HepG2 (cell line): Measurements from ENCODE around the gene SLC25A20. TPM values are rescaled to one million over a fixed set of nuclear protein-coding genes. Genes with fewer than 3 reads are reported as not detected.
A peak's percentile ranks its signal among the peaks of the same experiment; 100 is the strongest.

Experiments used
- ATF5 ChIP-seq: sonication (generic); formaldehyde crosslinking; IDR thresholded peaks from 2 replicates; pipeline ENCODE4 v1.4.0; 2020; ENCODE audit warnings: mild to moderate bottlenecking, low read depth, missing genetic modification reagents
- GMEB2 ChIP-seq: IDR thresholded peaks from 2 replicates; pipeline ENCODE4 v1.6.1; 2016; ENCODE audit warnings: missing biosample characterization, missing genetic modification reagents, low read depth
- KDM5A ChIP-seq: fragments of 200-600 bp; sonication (generic); IDR thresholded peaks from 2 replicates; pipeline ENCODE4 v1.7.0; 2018; ENCODE audit warnings: antibody characterized with exemption, mild to moderate bottlenecking, low read length, borderline replicate concordance
- KLF15 ChIP-seq: sonication (generic); formaldehyde crosslinking; IDR thresholded peaks from 2 replicates; pipeline ENCODE4 v1.8.1; 2023; ENCODE audit warnings: borderline replicate concordance, mild to moderate bottlenecking, inconsistent platforms, missing genetic modification reagents, mixed read lengths
- LCORL ChIP-seq, 2 experiments: fragments of 450-650 bp in 1 of 2; sonication (generic) in 1 of 2; formaldehyde crosslinking in 1 of 2; IDR thresholded peaks; 2 replicates each; pipeline versions ENCODE4 v1.5.0 to v1.6.1; 2017 to 2020; ENCODE audit warnings: antibody characterized with exemption in 1 of 2, missing genetic modification reagents in 1 of 2
- NAIF1 ChIP-seq: sonication (generic); formaldehyde crosslinking; IDR thresholded peaks from 2 replicates; pipeline ENCODE4 v1.5.0; 2020; ENCODE audit warnings: mild to moderate bottlenecking, missing genetic modification reagents, borderline replicate concordance
- PRDM15 ChIP-seq: sonication (generic); formaldehyde crosslinking; IDR thresholded peaks from 2 replicates; pipeline ENCODE4 v1.4.0; 2020; ENCODE audit warnings: missing genetic modification reagents
- RBAK ChIP-seq: sonication (generic); formaldehyde crosslinking; IDR thresholded peaks from 2 replicates; pipeline ENCODE4 v1.5.1; 2020; ENCODE audit warnings: mild to moderate bottlenecking, missing genetic modification reagents
- SATB2 ChIP-seq: sonication (generic); formaldehyde crosslinking; IDR thresholded peaks from 2 replicates; pipeline ENCODE4 v1.5.0; 2020; ENCODE audit warnings: missing genetic modification reagents
- TFDP1 ChIP-seq: IDR thresholded peaks from 2 replicates; pipeline ENCODE4 v1.6.1; 2016; ENCODE audit warnings: missing compliant biosample characterization, missing genetic modification reagents, borderline replicate concordance
- THYN1 ChIP-seq: sonication (generic); formaldehyde crosslinking; IDR thresholded peaks from 2 replicates; pipeline ENCODE4 v1.8.1; 2023; ENCODE audit warnings: low read depth, mild to moderate bottlenecking, moderate library complexity, missing genetic modification reagents, borderline replicate concordance
- YY1 ChIP-seq: IDR thresholded peaks from 2 replicates; pipeline ENCODE4 v1.6.1; 2011; ENCODE audit warnings: low read length, low read depth, moderate library complexity, mild to moderate bottlenecking; ENCODE audit not compliant: insufficient read depth, insufficient replicate concordance
- ZBTB2 ChIP-seq: sonication (generic); formaldehyde crosslinking; IDR thresholded peaks from 2 replicates; pipeline ENCODE4 v1.8.0; 2022; ENCODE audit warnings: low read depth, missing genetic modification reagents
- ZNF12 ChIP-seq: sonication (generic); formaldehyde crosslinking; IDR thresholded peaks from 2 replicates; pipeline ENCODE4 v1.5.0; 2020; ENCODE audit warnings: missing genetic modification reagents
- ZNF180 ChIP-seq: sonication (generic); formaldehyde crosslinking; IDR thresholded peaks from 2 replicates; pipeline ENCODE4 v1.4.0; 2020; ENCODE audit warnings: low read depth, missing genetic modification reagents, borderline replicate concordance
- ZNF20 ChIP-seq: sonication (generic); formaldehyde crosslinking; IDR thresholded peaks from 2 replicates; pipeline ENCODE4 v1.4.0; 2020; ENCODE audit warnings: mild to moderate bottlenecking, moderate library complexity, missing genetic modification reagents
- ZNF350 ChIP-seq: sonication (generic); formaldehyde crosslinking; IDR thresholded peaks from 2 replicates; pipeline ENCODE4 v1.4.0; 2020; ENCODE audit warnings: mild to moderate bottlenecking, low read depth, missing genetic modification reagents, borderline replicate concordance
- ZNF354B ChIP-seq: sonication (generic); formaldehyde crosslinking; IDR thresholded peaks from 2 replicates; pipeline ENCODE4 v1.8.0; 2022; ENCODE audit warnings: mild to moderate bottlenecking, missing genetic modification reagents
- ZNF550 ChIP-seq: sonication (generic); formaldehyde crosslinking; IDR thresholded peaks from 2 replicates; pipeline ENCODE4 v1.4.0; 2020; ENCODE audit warnings: mild to moderate bottlenecking, missing genetic modification reagents, borderline replicate concordance
- polyA plus RNA-seq, 8 experiments: library from polyadenylated mRNA; depleted of rRNA in 3 of 8; stranded (reverse) in 7 of 8; unstranded in 1 of 8; fragments of >200 nt; fragmentation: Illumina TruSeq in 4 of 8; extraction: Trizol in 4 of 8; gene quantifications; 2 replicates each; pipeline versions ENCODE4 v1.2.1 to v1.2.3, GENCODE V29; 2011 to 2016; ENCODE audit warnings: low read depth in 4 of 8, missing spikeins in 1 of 8, mixed read lengths in 1 of 8; ENCODE audit not compliant: insufficient read depth in 1 of 8
- total RNA-seq, 5 experiments: library from RNA; depleted of rRNA; stranded (reverse); fragments of >200 nt; fragmentation: Illumina TruSeq; extraction: Trizol; gene quantifications; 2 replicates each; pipeline ENCODE4 v1.2.3, GENCODE V29; 2016; ENCODE audit warnings: low read depth in 1 of 5

SLC25A20 gene
- total and polyA plus RNA-seq, 2 of the 13 experiments (the other 11 are each of a cell fraction or from before 2014, with no cell fraction given): 21.1 to 26.6 TPM

- no peak; the same call in 1 of the 2 replicates for TF ChIP-seq PRDM15
- TF ChIP-seq GMEB2 (CRISPR knock-in tag): no peak
- TF ChIP-seq ZNF550 (CRISPR knock-in tag): no peak
- TF ChIP-seq LCORL (IDR thresholded peaks at IDR 0.05): no peak
- peak; percentile 43 for TF ChIP-seq LCORL (CRISPR knock-in tag; IDR thresholded peaks at IDR 0.05)
- TF ChIP-seq THYN1 (CRISPR knock-in tag): no peak
- TF ChIP-seq ZNF354B: no peak
- TF ChIP-seq ZNF20: no peak; the same call in 1 of the 2 replicates
- no peak; the same call in 1 of the 2 replicates for TF ChIP-seq ZNF350 (CRISPR knock-in tag)
- no peak for TF ChIP-seq ZNF180 (CRISPR knock-in tag)
- TF ChIP-seq NAIF1: 0 out of 2 replicates have a peak, but pooled peaks have one; percentile 32
- peak; percentile 42; the same call in 1 of the 2 replicates for TF ChIP-seq ZBTB2 (CRISPR knock-in tag)
- TF ChIP-seq ZNF12 (CRISPR knock-in tag): no peak
- no peak; the same call in 1 of the 2 replicates for TF ChIP-seq SATB2 (CRISPR knock-in tag)
- TF ChIP-seq TFDP1 (CRISPR knock-in tag): no peak
- no peak for TF ChIP-seq ATF5 (CRISPR knock-in tag)
- peak; percentile 40; the same call in 1 of the 2 replicates for TF ChIP-seq KLF15 (CRISPR knock-in tag)
- TF ChIP-seq RBAK (CRISPR knock-in tag): no peak
- peak; percentile 82 for TF ChIP-seq KDM5A
- peak; percentile 48 for TF ChIP-seq YY1
These were observed 19.9 kb upstream of the SLC25A20 start, which contains the start of gene ARIH2 (continued) for GRCh38 chr3:48918388-48919214.
